SK-N-MC (cell line): ENCODE results near the gene LNX1.

Experiments used
- EZH2 ChIP-seq: fragments of 200-600 bp; sonication (generic); IDR thresholded peaks from one replicate; pipeline ENCODE4 v1.6.1; 2017; ENCODE audit warnings: antibody characterized with exemption
- POLR2AphosphoS5 ChIP-seq: IDR thresholded peaks from 2 replicates; pipeline ENCODE4 v1.6.1; 2012; ENCODE audit warnings: mild to moderate bottlenecking, low read depth, low read length, borderline replicate concordance

DNA sequence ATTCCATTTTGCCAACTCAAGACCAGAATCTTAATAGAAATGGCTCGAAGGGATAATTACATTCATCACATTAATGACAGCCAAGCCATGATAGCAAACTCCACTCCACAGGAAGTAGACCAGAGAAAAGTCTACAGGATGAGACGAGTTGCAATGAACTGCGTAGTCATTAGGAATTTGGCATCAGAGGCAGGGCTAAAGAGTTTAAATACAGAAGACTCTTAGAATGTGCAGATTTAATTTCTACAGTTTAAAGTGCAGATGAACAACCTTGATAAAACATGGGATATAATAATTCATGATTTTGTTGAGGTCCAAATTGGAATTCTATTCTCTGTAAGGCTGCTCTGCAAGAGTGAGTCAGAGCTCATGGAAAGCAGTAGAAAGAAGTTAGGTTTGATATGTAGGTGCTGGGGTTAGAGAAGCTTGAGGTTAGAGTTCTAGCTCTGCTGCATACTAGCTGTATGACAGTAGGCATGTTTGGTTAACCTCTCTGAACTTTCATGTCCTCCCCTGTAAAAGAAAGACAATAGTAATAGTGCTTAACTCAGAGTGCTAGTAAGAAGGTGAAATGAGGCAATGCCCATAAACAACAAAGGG is 32.2 kb downstream of the LNX1 start:
- TF ChIP-seq POLR2AphosphoS5 = no peak
- no peak for TF ChIP-seq EZH2
